Measurements from ENCODE around the gene GPR153. TPM values are rescaled to one million over a fixed set of nuclear protein-coding genes. Genes with fewer than 3 reads are reported as not detected.
"Not testable (repeated sequence)": the region's sequence is repeated elsewhere in the genome, so short reads cannot be mapped to it uniquely, and the experiment has no call there.

The GPR153 gene
- under 1 TPM; 0.67 to 0.73 TPM for total RNA-seq

- ChIA-PET POLR2A (no interaction called here), CTCF (interaction anchor here (1.6 kb wide), 1 partner anchor 18 kb away, joined by 5 read pairs; no protein-coding TSS in a partner anchor)
Measured at GRCh38 chr1:6260961-6261614, at the start of gene GPR153. GPR153 (minus strand) TSS chr1:6261098; CDS start chr1:6254905, 6,193 bp downstream.

- ChIA-PET POLR2A (no interaction called here), CTCF (no interaction called here)
Measured at GRCh38 chr1:6310116-6310848, 49.4 kb upstream of the GPR153 start.

GRCh38 chr1:6309564-6309963, 48.7 kb upstream of the GPR153 start:
- CTCF ChIA-PET, result no interaction called here
- POLR2A ChIA-PET, result interaction anchor here (0.6 kb wide), 1 partner anchor 245 kb away, joined by 3 read pairs; no protein-coding TSS in a partner anchor

GRCh38 chr1:6308449-6308848, 47.6 kb upstream of the GPR153 start:
- ChIA-PET POLR2A (no interaction called here), CTCF (no interaction called here)

- CTCF ChIA-PET, POLR2A ChIA-PET: not testable (repeated sequence)
Measured at GRCh38 chr1:6307682-6308081, 46.8 kb upstream of the GPR153 start.

- POLR2A ChIA-PET, result no interaction called here
- CTCF ChIA-PET, result no interaction called here
Measured at GRCh38 chr1:6307099-6307498, 46.2 kb upstream of the GPR153 start.

- CTCF ChIA-PET, result no interaction called here
Measured at GRCh38 chr1:6303397-6304012, 42.6 kb upstream of the GPR153 start.

GRCh38 chr1:6302568-6302967, 41.7 kb upstream of the GPR153 start:
- ChIA-PET CTCF (no interaction called here), POLR2A (no interaction called here)

More at GRCh38 chr1:6303397-6304012, 42.6 kb upstream of the GPR153 start:
- POLR2A ChIA-PET, result no interaction called here

- POLR2A ChIA-PET, result no interaction called here
- CTCF ChIA-PET, result no interaction called here
Measured at GRCh38 chr1:6301526-6301925, 40.6 kb upstream of the GPR153 start.

- ChIA-PET CTCF (interaction anchor here (1.3 kb wide), 1 partner anchor 53 kb away, joined by 4 read pairs; no protein-coding TSS in a partner anchor), POLR2A (no interaction called here)
Measured at GRCh38 chr1:6300342-6301048, 39.6 kb upstream of the GPR153 start.

GRCh38 chr1:6299557-6300165, 38.8 kb upstream of the GPR153 start:
- ChIA-PET CTCF (interaction anchor here (0.6 to 1.3 kb wide), 2 partner anchors 53 to 104 kb away, joined by 3 to 4 read pairs; no protein-coding TSS in a partner anchor), POLR2A (no interaction called here)

- POLR2A ChIA-PET, result no interaction called here
- CTCF ChIA-PET, result interaction anchor here (0.6 to 1.3 kb wide), 2 partner anchors 52 to 105 kb away, joined by 3 to 4 read pairs; no protein-coding TSS in a partner anchor
Measured at GRCh38 chr1:6298940-6299465, 38.1 kb upstream of the GPR153 start.

GRCh38 chr1:6298530-6298929, 37.6 kb upstream of the GPR153 start:
- ChIA-PET POLR2A (no interaction called here), CTCF (no interaction called here)

GRCh38 chr1:6295910-6296309, 35.0 kb upstream of the GPR153 start:
- ChIA-PET CTCF (no interaction called here), POLR2A (no interaction called here)

- CTCF ChIA-PET, result no interaction called here
- POLR2A ChIA-PET, result no interaction called here
Measured at GRCh38 chr1:6294890-6295556, 34.1 kb upstream of the GPR153 start.

GRCh38 chr1:6294080-6294889, 33.4 kb upstream of the GPR153 start:
- CTCF ChIA-PET, result interaction anchor here (1.0 kb wide), 1 partner anchor 47 kb away, joined by 4 read pairs; no protein-coding TSS in a partner anchor
- POLR2A ChIA-PET, result no interaction called here

GRCh38 chr1:6292102-6292501, 31.2 kb upstream of the GPR153 start:
- ChIA-PET CTCF (no interaction called here), POLR2A (no interaction called here)

GRCh38 chr1:6288665-6289064, 27.8 kb upstream of the GPR153 start:
- CTCF ChIA-PET, result no interaction called here

More at GRCh38 chr1:6288665-6289064, 27.8 kb upstream of the GPR153 start:
- POLR2A ChIA-PET, result no interaction called here

Measured in activated CD8-positive, alpha-beta memory T cell treated with anti-CD3 and anti-CD28 coated beads for 36 hours (primary cell).